ENCODE results near the gene LRRC8C. TPM values are rescaled to one million over a fixed set of nuclear protein-coding genes. Genes with fewer than 3 reads are reported as not detected.

Gene LRRC8C
- total and polyA plus RNA-seq, 7 donors: 0.69 to 7.8 (median 3.8) TPM

DNA sequence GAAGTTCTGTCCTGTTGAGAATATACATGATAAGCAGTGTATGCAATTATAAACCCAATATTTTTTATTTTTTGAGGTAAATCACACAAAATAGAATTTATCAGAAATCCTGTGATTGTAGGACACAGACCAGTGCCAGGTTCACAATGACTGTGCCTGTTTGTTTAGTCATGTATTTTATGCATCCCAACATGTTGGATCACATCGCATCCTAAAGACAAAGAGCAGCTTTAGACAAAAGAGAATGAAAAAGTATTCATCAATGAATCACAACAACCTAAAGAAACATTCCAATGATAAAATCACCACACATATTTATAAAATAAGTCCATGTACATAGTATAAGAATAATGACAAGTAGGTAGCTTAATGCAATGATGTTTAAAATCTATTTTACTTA is 134.7 kb downstream of the LRRC8C start:
- no peak overlapping the region for H3K4me3 ChIP-seq
- DNase-seq: no peak
- peaks cover 0 to 8% (median 3%) of the 10 kb centered on the region in 4 donors for H3K4me1 ChIP-seq
- H3K27me3 ChIP-seq: peaks cover 0 to 7% (median 0%) of the 10 kb centered on the region in 3 donors
- H3K27ac ChIP-seq: no peak overlapping the region
- intact Hi-C loops (cut with DNase I): no loop called here
- 91 to 98% methylated on average over 1 of the region's 1 CpG for WGBS, 2 donors
- no peaks in the 10 kb centered on the region for H3K9me3 ChIP-seq
- TF ChIP-seq POLR2AphosphoS5 (IDR thresholded peaks at IDR 0.05) (no peak), EP300 (IDR thresholded peaks at IDR 0.05) (no peak), POLR2A (IDR thresholded peaks at IDR 0.05) (no peak)
- TF ChIP-seq, protein P1, sequence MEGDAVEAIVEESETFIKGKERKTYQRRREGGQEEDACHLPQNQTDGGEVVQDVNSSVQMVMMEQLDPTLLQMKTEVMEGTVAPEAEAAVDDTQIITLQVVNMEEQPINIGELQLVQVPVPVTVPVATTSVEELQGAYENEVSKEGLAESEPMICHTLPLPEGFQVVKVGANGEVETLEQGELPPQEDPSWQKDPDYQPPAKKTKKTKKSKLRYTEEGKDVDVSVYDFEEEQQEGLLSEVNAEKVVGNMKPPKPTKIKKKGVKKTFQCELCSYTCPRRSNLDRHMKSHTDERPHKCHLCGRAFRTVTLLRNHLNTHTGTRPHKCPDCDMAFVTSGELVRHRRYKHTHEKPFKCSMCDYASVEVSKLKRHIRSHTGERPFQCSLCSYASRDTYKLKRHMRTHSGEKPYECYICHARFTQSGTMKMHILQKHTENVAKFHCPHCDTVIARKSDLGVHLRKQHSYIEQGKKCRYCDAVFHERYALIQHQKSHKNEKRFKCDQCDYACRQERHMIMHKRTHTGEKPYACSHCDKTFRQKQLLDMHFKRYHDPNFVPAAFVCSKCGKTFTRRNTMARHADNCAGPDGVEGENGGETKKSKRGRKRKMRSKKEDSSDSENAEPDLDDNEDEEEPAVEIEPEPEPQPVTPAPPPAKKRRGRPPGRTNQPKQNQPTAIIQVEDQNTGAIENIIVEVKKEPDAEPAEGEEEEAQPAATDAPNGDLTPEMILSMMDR (IDR thresholded peaks at IDR 0.05): no peak
- no peaks in the 10 kb centered on the region for H3K36me3 ChIP-seq

Small RNA genes lying within 50 kb of the gene (small RNA-seq; reads per million reads assigned to genes)
- 0 reads per million in 3 donors for gene AC093423.1

Other genes with a start within 250 kb of the LRRC8C start
- gene LRRC8B, start 108.3 kb upstream of the LRRC8C start, total RNA-seq: 1 to 10 TPM; 3.0 to 9.8 (median 6.1) TPM
- 1 to 10 TPM; 1.8 to 4.1 (median 1.8) TPM for gene LRRC8B, start 108.3 kb upstream of the LRRC8C start, polyA plus RNA-seq
- gene LRRC8D, start 187.9 kb downstream of the LRRC8C start, total RNA-seq: 10 to 100 TPM in 1 of 4 donors, 1 to 10 TPM in 3; 6.0 to 11.7 (median 8.8) TPM
- 10 to 100 TPM in 1 of 3 donors, 1 to 10 TPM in 2; 7.8 to 21.2 (median 9.9) TPM for gene LRRC8D, start 187.9 kb downstream of the LRRC8C start, polyA plus RNA-seq

All from sigmoid colon (tissue), 7 donors.